A549 treated with DMSO at 1 μM for 4 hours (cell line): Measurements from ENCODE around the gene SLC22A24. TPM values are rescaled to one million over a fixed set of nuclear protein-coding genes. Genes with fewer than 3 reads are reported as not detected.

ENCODE experiments used
- total RNA-seq: library from RNA; stranded (reverse); fragments of 200-300 nt; extraction: Qiagen RNA extraction; gene quantifications from 5 replicates; pipeline ENCODE4 v1.2.3, GENCODE V29; 2022; ENCODE audit warnings: low read depth

SLC22A24 gene
- not detected in 5 replicates for total RNA-seq

GRCh38 chr11:63144121-63144520 is at the start of gene SLC22A24:
TSS of gene SLC22A24 (minus strand) at chr11:63144221. CDS start at chr11:63143779, 442 bp downstream.

Other genes with a start within 250 kb of the SLC22A24 start
- 0.03 to 0.11 TPM (median 0.04 TPM) in 3 of 5 replicates, not detected in the others for gene CHRM1, start 222.9 kb downstream of the SLC22A24 start, total RNA-seq
- gene SLC22A6, start 159.3 kb downstream of the SLC22A24 start, total RNA-seq: not detected in 5 replicates
- not detected in 5 replicates for gene SLC22A8, start 128.4 kb downstream of the SLC22A24 start, total RNA-seq
- gene SLC22A25, start 99.4 kb upstream of the SLC22A24 start, total RNA-seq: not detected in 5 replicates
- not detected in 5 replicates for gene SLC22A9, start 225.6 kb upstream of the SLC22A24 start, total RNA-seq